Uterus (tissue), 2 donors: ENCODE results near the gene GPR171.

Source experiments
- POLR2A ChIP-seq, 2 donors: fragments of 450-650 bp; IDR thresholded peaks; one replicate each; pipeline ENCODE4 v1.6.1; 2016; ENCODE audit warnings: antibody characterized with exemption in 2 of 2, mild to moderate bottlenecking in 1 of 2, moderate library complexity in 1 of 2
- TF ChIP-seq, protein P1 (sequence below), 4 experiments: fragments of 200-600 bp in 2 of 4; fragments of 450-650 bp in 2 of 4; sonication (generic) in 2 of 4; IDR thresholded peaks; one replicate each; pipeline ENCODE4 v1.5.1; 2016 to 2019; ENCODE audit warnings: antibody characterized with exemption in 4 of 4, mild to moderate bottlenecking in 2 of 4, moderate library complexity in 1 of 4

DNA sequence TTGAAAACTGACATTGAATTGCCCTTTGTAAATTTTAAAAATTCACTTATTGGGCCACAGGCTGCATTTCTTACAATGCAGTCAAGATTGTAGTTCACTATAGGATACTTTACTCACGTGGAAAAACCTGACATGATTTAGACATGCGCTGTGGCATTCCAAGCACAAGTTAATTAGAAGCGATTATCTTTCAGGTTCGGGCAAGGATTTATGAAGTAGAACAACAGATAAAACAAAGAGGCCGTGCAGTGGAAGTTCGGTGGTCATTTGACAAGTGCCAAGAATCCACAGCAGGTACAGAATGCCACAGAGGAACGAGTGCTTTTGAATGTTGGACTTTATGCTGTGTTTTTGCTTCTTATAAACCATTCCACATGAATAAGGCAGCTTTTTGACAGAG, 37.8 kb downstream of the GPR171 start:
- TF ChIP-seq, protein P1, sequence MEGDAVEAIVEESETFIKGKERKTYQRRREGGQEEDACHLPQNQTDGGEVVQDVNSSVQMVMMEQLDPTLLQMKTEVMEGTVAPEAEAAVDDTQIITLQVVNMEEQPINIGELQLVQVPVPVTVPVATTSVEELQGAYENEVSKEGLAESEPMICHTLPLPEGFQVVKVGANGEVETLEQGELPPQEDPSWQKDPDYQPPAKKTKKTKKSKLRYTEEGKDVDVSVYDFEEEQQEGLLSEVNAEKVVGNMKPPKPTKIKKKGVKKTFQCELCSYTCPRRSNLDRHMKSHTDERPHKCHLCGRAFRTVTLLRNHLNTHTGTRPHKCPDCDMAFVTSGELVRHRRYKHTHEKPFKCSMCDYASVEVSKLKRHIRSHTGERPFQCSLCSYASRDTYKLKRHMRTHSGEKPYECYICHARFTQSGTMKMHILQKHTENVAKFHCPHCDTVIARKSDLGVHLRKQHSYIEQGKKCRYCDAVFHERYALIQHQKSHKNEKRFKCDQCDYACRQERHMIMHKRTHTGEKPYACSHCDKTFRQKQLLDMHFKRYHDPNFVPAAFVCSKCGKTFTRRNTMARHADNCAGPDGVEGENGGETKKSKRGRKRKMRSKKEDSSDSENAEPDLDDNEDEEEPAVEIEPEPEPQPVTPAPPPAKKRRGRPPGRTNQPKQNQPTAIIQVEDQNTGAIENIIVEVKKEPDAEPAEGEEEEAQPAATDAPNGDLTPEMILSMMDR (IDR thresholded peaks at IDR 0.05): no peak
- TF ChIP-seq POLR2A (IDR thresholded peaks at IDR 0.05): no peak
